Measurements from ENCODE around the gene EMID1. TPM values are rescaled to one million over a fixed set of nuclear protein-coding genes. Genes with fewer than 3 reads are reported as not detected.

EMID1 gene
- total and polyA plus RNA-seq, 4 donors = 4.9 to 30.2 (median 8.4) TPM

DNA sequence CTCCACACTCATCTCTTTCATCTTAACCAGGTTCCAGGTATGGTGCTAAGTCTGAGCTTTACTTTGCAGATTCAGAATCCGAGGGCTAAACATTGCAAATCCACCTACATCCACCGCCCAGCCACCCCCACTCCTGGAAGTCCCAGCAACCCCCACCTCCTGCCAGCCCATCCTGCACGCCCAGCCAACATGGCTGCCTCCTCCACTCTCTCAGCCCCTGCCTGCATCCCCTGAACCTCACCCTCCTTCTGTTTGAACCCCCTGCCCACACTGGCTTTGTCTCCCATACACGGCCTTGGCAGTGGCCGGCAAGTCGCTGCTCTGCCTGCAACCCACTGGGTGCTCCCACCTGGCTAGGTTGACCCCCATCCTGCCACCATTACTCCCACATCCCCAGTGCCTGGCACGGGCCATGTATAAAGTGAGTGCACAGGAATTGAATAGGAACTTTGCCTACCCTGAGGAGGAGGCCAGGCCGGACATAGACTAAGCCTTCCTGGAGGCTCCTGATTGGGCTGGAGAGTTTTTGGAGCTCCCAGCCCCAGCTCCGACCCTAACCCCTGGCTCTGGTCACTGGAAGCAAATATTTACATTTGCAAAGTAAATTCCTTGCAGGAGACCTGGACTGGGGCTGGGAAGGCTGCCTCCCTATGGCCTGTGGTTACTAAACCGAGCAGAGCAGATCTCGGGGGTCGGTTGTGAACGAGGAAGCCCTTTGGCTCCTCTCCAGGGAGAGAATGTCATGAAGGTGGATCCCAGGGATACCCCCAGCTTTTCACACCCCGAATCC, 14.4 kb downstream of the EMID1 start:
- no peak overlapping the region for H3K27ac ChIP-seq (ENCODE audit: low read depth in 1 of 2, low read length in 1 of 2)
- peaks cover 0 to 11% (median 4%) of the 10 kb centered on the region in 4 donors for H3K36me3 ChIP-seq (ENCODE audit: control insufficient read depth in 4 of 4, insufficient read depth in 4 of 4, low read length in 4 of 4)
- DNase-seq = peak in 1 of 3 donors; percentile 20
- H3K9me3 ChIP-seq (ENCODE audit: control insufficient read depth in 4 of 4, insufficient read depth in 3 of 4, low read length in 3 of 4) = no peaks in the 10 kb centered on the region
- no peak overlapping the region for H3K4me3 ChIP-seq
- ATAC-seq (ENCODE audit: insufficient read depth, low FRiP score) = no peak
- H3K9ac ChIP-seq (ENCODE audit: insufficient read depth in 1 of 2, low read length in 2 of 2) = peak overlapping the region in 1 of 2 donors; percentile 11
- no peaks in the 10 kb centered on the region for H3K27me3 ChIP-seq (ENCODE audit: control insufficient read depth in 3 of 3, insufficient read depth in 3 of 3, low read length in 2 of 3)
- H3K4me1 ChIP-seq (ENCODE audit: control insufficient read depth in 5 of 5, insufficient read depth in 5 of 5, low read length in 5 of 5) = peaks cover 0 to 30% (median 13%) of the 10 kb centered on the region in 5 donors
- WGBS, 2 donors = 62 to 69% methylated on average over 14 of the region's 14 CpGs
- TF ChIP-seq, protein P1, sequence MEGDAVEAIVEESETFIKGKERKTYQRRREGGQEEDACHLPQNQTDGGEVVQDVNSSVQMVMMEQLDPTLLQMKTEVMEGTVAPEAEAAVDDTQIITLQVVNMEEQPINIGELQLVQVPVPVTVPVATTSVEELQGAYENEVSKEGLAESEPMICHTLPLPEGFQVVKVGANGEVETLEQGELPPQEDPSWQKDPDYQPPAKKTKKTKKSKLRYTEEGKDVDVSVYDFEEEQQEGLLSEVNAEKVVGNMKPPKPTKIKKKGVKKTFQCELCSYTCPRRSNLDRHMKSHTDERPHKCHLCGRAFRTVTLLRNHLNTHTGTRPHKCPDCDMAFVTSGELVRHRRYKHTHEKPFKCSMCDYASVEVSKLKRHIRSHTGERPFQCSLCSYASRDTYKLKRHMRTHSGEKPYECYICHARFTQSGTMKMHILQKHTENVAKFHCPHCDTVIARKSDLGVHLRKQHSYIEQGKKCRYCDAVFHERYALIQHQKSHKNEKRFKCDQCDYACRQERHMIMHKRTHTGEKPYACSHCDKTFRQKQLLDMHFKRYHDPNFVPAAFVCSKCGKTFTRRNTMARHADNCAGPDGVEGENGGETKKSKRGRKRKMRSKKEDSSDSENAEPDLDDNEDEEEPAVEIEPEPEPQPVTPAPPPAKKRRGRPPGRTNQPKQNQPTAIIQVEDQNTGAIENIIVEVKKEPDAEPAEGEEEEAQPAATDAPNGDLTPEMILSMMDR (IDR thresholded peaks at IDR 0.05; ENCODE audit: control extremely low read depth, extremely low read depth) = no peak

DNA sequence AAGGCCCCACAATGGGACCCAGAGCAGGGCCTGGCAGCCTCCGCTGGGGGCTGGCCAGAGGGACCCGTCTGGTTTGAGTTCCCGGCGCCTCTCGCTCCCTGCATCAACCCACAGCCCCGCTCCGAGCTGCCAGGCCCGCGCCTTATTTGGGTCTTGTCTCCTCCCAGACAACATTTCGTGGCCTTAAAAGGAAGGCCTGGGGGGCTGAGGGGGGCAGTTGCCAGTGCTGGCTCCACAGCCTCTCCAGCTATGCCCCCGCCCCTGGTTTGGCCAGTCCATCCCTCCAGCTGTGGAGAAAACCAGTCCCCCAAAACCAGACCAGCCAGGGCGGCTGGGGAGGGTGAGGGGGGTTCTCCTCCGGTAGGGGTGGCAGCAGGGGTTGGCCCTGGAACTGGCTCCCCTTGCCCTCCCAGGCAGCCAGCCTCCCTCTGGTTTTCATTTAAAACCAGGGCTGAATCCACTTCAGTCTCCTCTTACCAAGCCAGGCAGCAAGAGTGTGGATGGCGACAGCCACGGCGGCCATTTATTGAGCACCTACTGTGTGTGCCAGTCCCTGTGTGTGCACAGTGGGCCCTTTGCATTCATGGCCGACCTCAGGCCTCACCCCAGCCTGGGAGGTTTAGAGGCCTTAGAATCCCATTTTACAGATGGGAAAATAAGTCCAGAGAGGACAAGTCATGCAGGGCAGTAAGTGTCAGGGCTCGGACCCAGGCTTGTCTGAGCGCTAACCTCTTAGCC, 18.6 kb downstream of the EMID1 start:
- DNase-seq (peak; percentile 83 to 96 (median 90)), ATAC-seq (ENCODE audit: insufficient read depth, low FRiP score) (no peak)
- WGBS, 2 donors = 86% methylated on average over 17 to 19 of the region's 19 CpGs
- no peak overlapping the region for H3K9ac ChIP-seq (ENCODE audit: insufficient read depth in 1 of 2, low read length in 2 of 2)
- H3K27ac ChIP-seq (ENCODE audit: low read depth in 1 of 2, low read length in 1 of 2) = peak overlapping the region in 1 of 2 donors; percentile 66
- H3K27me3 ChIP-seq (ENCODE audit: control insufficient read depth in 3 of 3, insufficient read depth in 3 of 3, low read length in 2 of 3) = no peaks in the 10 kb centered on the region
- peaks cover 0 to 46% (median 18%) of the 10 kb centered on the region in 5 donors for H3K4me1 ChIP-seq (ENCODE audit: control insufficient read depth in 5 of 5, insufficient read depth in 5 of 5, low read length in 5 of 5)
- H3K9me3 ChIP-seq (ENCODE audit: control insufficient read depth in 4 of 4, insufficient read depth in 3 of 4, low read length in 3 of 4) = no peaks in the 10 kb centered on the region
- TF ChIP-seq, protein P1 (IDR thresholded peaks at IDR 0.05; ENCODE audit: control extremely low read depth, extremely low read depth) = no peak
- H3K4me3 ChIP-seq = no peak overlapping the region
- H3K36me3 ChIP-seq (ENCODE audit: control insufficient read depth in 4 of 4, insufficient read depth in 4 of 4, low read length in 4 of 4) = peaks cover 0 to 5% (median 0%) of the 10 kb centered on the region in 4 donors

DNA sequence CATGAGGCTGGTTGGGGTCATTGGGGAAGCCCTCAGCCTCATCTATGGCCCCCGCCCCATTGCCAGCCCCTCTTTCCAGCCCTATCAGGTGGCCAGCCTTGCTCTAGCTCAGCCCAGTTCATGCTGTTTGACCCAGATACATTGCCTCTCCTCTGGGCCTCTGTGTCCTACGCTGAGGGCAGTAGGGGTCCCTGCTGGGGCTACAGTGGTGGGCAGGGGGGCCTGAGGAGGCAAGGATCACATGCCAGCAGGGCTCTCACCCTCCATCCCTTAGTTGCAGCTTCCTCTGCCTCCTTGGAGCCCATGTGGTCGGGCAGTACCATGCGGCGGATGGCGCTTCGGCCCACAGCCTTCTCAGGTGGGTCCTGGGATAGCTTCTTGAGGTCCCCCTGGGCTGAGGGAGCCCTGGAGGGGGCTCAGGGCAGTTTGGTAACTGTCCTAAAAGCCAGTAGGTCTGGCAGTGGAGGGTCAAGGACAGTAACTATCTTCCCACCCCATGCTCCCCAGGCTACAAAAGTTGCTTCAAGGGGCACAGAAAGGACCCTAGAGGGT, 19.2 kb downstream of the EMID1 start:
- no peak for ATAC-seq (ENCODE audit: insufficient read depth, low FRiP score)
- no peak for DNase-seq
- Histone ChIP-seq H3K36me3 (ENCODE audit: control insufficient read depth in 4 of 4, insufficient read depth in 4 of 4, low read length in 4 of 4) (peaks cover 0 to 5% (median 0%) of the 10 kb centered on the region in 4 donors), H3K9ac (ENCODE audit: insufficient read depth in 1 of 2, low read length in 2 of 2) (no peak overlapping the region), H3K27me3 (ENCODE audit: control insufficient read depth in 3 of 3, insufficient read depth in 3 of 3, low read length in 2 of 3) (no peaks in the 10 kb centered on the region), H3K9me3 (ENCODE audit: control insufficient read depth in 4 of 4, insufficient read depth in 3 of 4, low read length in 3 of 4) (no peaks in the 10 kb centered on the region), H3K4me1 (ENCODE audit: control insufficient read depth in 5 of 5, insufficient read depth in 5 of 5, low read length in 5 of 5) (peaks cover 0 to 44% (median 17%) of the 10 kb centered on the region in 5 donors), H3K4me3 (no peak overlapping the region), H3K27ac (ENCODE audit: low read depth in 1 of 2, low read length in 1 of 2) (peak overlapping the region in 1 of 2 donors; percentile 66)
- TF ChIP-seq, protein P1 (IDR thresholded peaks at IDR 0.05; ENCODE audit: control extremely low read depth, extremely low read depth) = no peak
- 89 to 91% methylated on average over 7 of the region's 7 CpGs for WGBS, 2 donors
